IMR-90 (cell line): ENCODE measurements around the gene TEAD1. TPM values are rescaled to one million over a fixed set of nuclear protein-coding genes. Genes with fewer than 3 reads are reported as not detected.

Source experiments
- ATAC-seq: fragments of 200-7000 bp; cut with Tn5 transposase; 2 replicates; pipeline ENCODE4 v1.9.1; 2020; ENCODE audit warnings: low read depth, mild to moderate bottlenecking, moderate library complexity
- BruUV-seq: library from RNA; stranded (reverse); fragments of 400-500 nt; replicated peaks from 2 replicates; lab custom pipeline; 2021; lab: Mats Ljungman, UMichigan
- CTCF ChIA-PET: fragments of 300-600 bp; formaldehyde crosslinking; extraction: SDS; loops from one replicate; lab custom pipeline; 2021; ENCODE audit warnings: antibody characterized with exemption; lab: Yijun Ruan, JAX
- POLR2A ChIA-PET: fragments of 300-600 bp; sonication (Branson Sonifier 250); formaldehyde crosslinking; loops from one replicate; lab custom pipeline; 2022; ENCODE audit warnings: antibody characterized with exemption; ENCODE audit not compliant: unreplicated experiment; lab: Charles Lee
- DNase-seq: peaks from one replicate; pipeline ENCODE4 v3.0.0; 2013
- H2AFZ ChIP-seq: replicated peaks from 2 replicates; pipeline ENCODE3; 2013; ENCODE audit warnings: low read length, mild to moderate bottlenecking; ENCODE audit not compliant: poor library complexity
- H2AK5ac ChIP-seq: 2 replicates; pipeline ENCODE4 v1.6.1; 2013; ENCODE audit warnings: low read depth, low read length, inconsistent platforms
- H2AK9ac ChIP-seq: replicated peaks from 2 replicates; pipeline ENCODE3; 2013; ENCODE audit warnings: mild to moderate bottlenecking, low read depth, low read length, moderate library complexity; ENCODE audit not compliant: poor library complexity
- H2BK120ac ChIP-seq: 2 replicates; pipeline ENCODE4 v1.6.1; 2013; ENCODE audit warnings: low read depth, low read length, inconsistent platforms
- H2BK15ac ChIP-seq: 3 replicates; pipeline ENCODE4 v1.6.1; 2013; ENCODE audit warnings: low read depth, low read length, inconsistent platforms
- H2BK20ac ChIP-seq: 2 replicates; pipeline ENCODE4 v1.6.1; 2013; ENCODE audit warnings: low read depth, mild to moderate bottlenecking, inconsistent platforms, low read length, moderate library complexity
- H2BK5ac ChIP-seq: 2 replicates; pipeline ENCODE4 v1.6.1; 2013; ENCODE audit warnings: mild to moderate bottlenecking, low read depth, low read length, inconsistent platforms; ENCODE audit not compliant: poor library complexity, severe bottlenecking
- H3K14ac ChIP-seq: replicated peaks from 2 replicates; pipeline ENCODE4 v1.6.1; 2013; ENCODE audit warnings: low read depth, low read length, inconsistent platforms
- H3K18ac ChIP-seq: 2 replicates; pipeline ENCODE4 v1.6.1; 2013; ENCODE audit warnings: low read depth, low read length, control low read depth
- H3K23ac ChIP-seq: 2 replicates; pipeline ENCODE4 v1.6.1; 2013; ENCODE audit warnings: low read depth, low read length, inconsistent platforms
- H3K27ac ChIP-seq: 2 replicates; pipeline ENCODE4 v1.5.1; 2013; ENCODE audit warnings: mild to moderate bottlenecking, control low read depth, low read length; ENCODE audit not compliant: insufficient read depth
- H3K27me3 ChIP-seq: 2 replicates; pipeline ENCODE4 v1.6.1; 2013; ENCODE audit warnings: low read length; ENCODE audit not compliant: control insufficient read depth, insufficient read depth
- H3K36me3 ChIP-seq: 2 replicates; pipeline ENCODE4 v1.6.1; 2013; ENCODE audit warnings: low read length, mixed read lengths; ENCODE audit not compliant: control insufficient read depth, insufficient read depth
- H3K4ac ChIP-seq: 2 replicates; pipeline ENCODE4 v1.6.1; 2013; ENCODE audit warnings: low read depth, low read length, inconsistent platforms
- H3K4me1 ChIP-seq: 2 replicates; pipeline ENCODE4 v1.6.1; 2013; ENCODE audit warnings: low read length, mixed read lengths; ENCODE audit not compliant: control insufficient read depth, insufficient read depth
- H3K4me2 ChIP-seq: 2 replicates; pipeline ENCODE4 v1.6.1; 2013; ENCODE audit warnings: low read depth, mild to moderate bottlenecking, control low read depth, low read length, moderate library complexity
- H3K4me3 ChIP-seq: 2 replicates; pipeline ENCODE4 v1.5.1; 2013; ENCODE audit warnings: low read depth, mild to moderate bottlenecking, control low read depth, low read length, moderate library complexity; ENCODE audit not compliant: insufficient read depth
- H3K56ac ChIP-seq: 2 replicates; pipeline ENCODE4 v1.6.1; 2013; ENCODE audit warnings: low read length, inconsistent platforms; ENCODE audit not compliant: insufficient read depth; ENCODE audit errors: extremely low read depth
- H3K79me1 ChIP-seq, 2 experiments: 2 replicates each; pipeline ENCODE4 v1.6.1; 2013; ENCODE audit warnings: low read length in 2 of 2, inconsistent platforms in 1 of 2, low read depth in 1 of 2
- H3K9ac ChIP-seq: 2 replicates; pipeline ENCODE4 v1.6.1; 2013; ENCODE audit warnings: low read depth, low read length, control low read depth
- H3K9me1 ChIP-seq: 2 replicates; pipeline ENCODE4 v1.6.1; 2013; ENCODE audit warnings: low read length, inconsistent platforms; ENCODE audit not compliant: insufficient read depth
- H3K9me3 ChIP-seq: 2 replicates; pipeline ENCODE4 v1.6.1; 2013; ENCODE audit warnings: low read length; ENCODE audit not compliant: control insufficient read depth, insufficient read depth
- H4K20me1 ChIP-seq: 2 replicates; pipeline ENCODE4 v1.6.1; 2013; ENCODE audit warnings: low read length, inconsistent platforms; ENCODE audit not compliant: insufficient read depth
- H4K5ac ChIP-seq: 2 replicates; pipeline ENCODE4 v1.6.1; 2013; ENCODE audit warnings: mild to moderate bottlenecking, low read depth, low read length, control low read depth
- H4K8ac ChIP-seq, 2 experiments: 2 replicates each; pipeline ENCODE4 v1.6.1; 2013; ENCODE audit warnings: low read depth in 2 of 2, low read length in 2 of 2, control low read depth in 1 of 2, inconsistent platforms in 1 of 2
- H4K91ac ChIP-seq: 2 replicates; pipeline ENCODE4 v1.6.1; 2013; ENCODE audit warnings: low read depth, low read length, inconsistent platforms; ENCODE audit not compliant: insufficient read depth
- CEBPB ChIP-seq: IDR thresholded peaks from 2 replicates; pipeline ENCODE4 v1.6.1; 2012; ENCODE audit warnings: low read depth, low read length, improper control_type of control experiment
- MAFK ChIP-seq: IDR thresholded peaks from 2 replicates; pipeline ENCODE4 v1.6.1; 2012; ENCODE audit warnings: low read depth, low read length, improper control_type of control experiment
- NFE2L2 ChIP-seq: fragments of 150-350 bp; IDR thresholded peaks from 2 replicates; pipeline ENCODE4 v1.6.1; 2016; ENCODE audit warnings: low read depth, mild to moderate bottlenecking, low read length
- RAD21 ChIP-seq: IDR thresholded peaks from 2 replicates; pipeline ENCODE4 v1.6.1; 2012; ENCODE audit warnings: low read length, improper control_type of control experiment
- RFX5 ChIP-seq: IDR thresholded peaks from 2 replicates; pipeline ENCODE4 v1.8.0; 2012; ENCODE audit warnings: low read depth, mild to moderate bottlenecking, low read length, moderate library complexity
- SMC3 ChIP-seq: fragments of 150-350 bp; IDR thresholded peaks from 2 replicates; pipeline ENCODE4 v1.6.1; 2016; ENCODE audit warnings: low read depth, mild to moderate bottlenecking, antibody characterized with exemption, low read length, moderate library complexity
- USF2 ChIP-seq: fragments of 150-350 bp; IDR thresholded peaks from 2 replicates; pipeline ENCODE4 v1.6.1; 2017; ENCODE audit warnings: mild to moderate bottlenecking, antibody characterized with exemption, low read length, low read depth
- WGBS, 2 experiments: methylation state at CpG; one replicate each; pipeline versions ENCODE4 v1.1.5 to v1.1.7; 2013; ENCODE audit warnings: missing lambda C conversion rate in 2 of 2; ENCODE audit not compliant: insufficient read length in 1 of 2; ENCODE audit errors: extremely low coverage in 2 of 2; 5-methylcytosine and 5-hydroxymethylcytosine counted together
- dilution Hi-C: fragments of 300-500 bp; cut with HindIII; formaldehyde crosslinking; loops from one replicate; pipeline ENCODE4 v1.14.3; 2018; ENCODE audit warnings: low sequenced_read_pairs; ENCODE audit not compliant: unreplicated experiment
- in situ Hi-C: fragments of 300-500 bp; cut with MboI; formaldehyde crosslinking; loops from 3 replicates; pipeline ENCODE4 v1.14.3; 2019; ENCODE audit warnings: low sequenced_read_pairs, inconsistent platforms, mixed read lengths
- intact Hi-C: fragments of 100-400 bp; cut with micrococcal nuclease; formaldehyde crosslinking; loops from 2 replicates; pipeline ENCODE4 v1.10.0; 2022
- polyA plus RNA-seq, 3 experiments: library from polyadenylated mRNA; depleted of rRNA; stranded (reverse); fragments of >200 nt; gene quantifications; 2 replicates each; pipeline ENCODE4 v1.2.3, GENCODE V29; 2012; ENCODE audit warnings: low replicate concordance in 1 of 3
- total RNA-seq: library from RNA; depleted of rRNA; stranded (reverse); fragments of >200 nt; gene quantifications from 2 replicates; pipeline ENCODE4 v1.2.3, GENCODE V29; 2012

Gene TEAD1
- total and polyA plus RNA-seq, 2 of the 4 experiments (the other 2 are of a cell fraction) = 51.8 to 69.2 TPM

GRCh38 chr11:12871241-12871640 lies 197.0 kb downstream of the TEAD1 start (continued):
- TF ChIP-seq SMC3 = no peak
- TF ChIP-seq RAD21 = no peak
- TF ChIP-seq RFX5 = no peak
- TF ChIP-seq USF2 = no peak

GRCh38 chr11:12871788-12872321 lies 197.6 kb downstream of the TEAD1 start:
- Histone ChIP-seq H2AFZ (no peak overlapping the region), H3K9me1 (peaks cover 42% of the 10 kb centered on the region), H3K36me3 (peaks cover 21% of the 10 kb centered on the region), H3K27me3 (no peaks in the 10 kb centered on the region), H2BK20ac (no peak overlapping the region), H3K14ac (0 out of 2 replicates have a peak overlapping the region, but pooled peaks have one; percentile 34), H3K4me1 (peaks cover 22% of the 10 kb centered on the region), H3K27ac (peak overlapping the region; percentile 8; the same call in 1 of the 2 replicates), H4K91ac (no peak overlapping the region), H3K23ac (no peak overlapping the region), H3K4ac (no peak overlapping the region), H4K8ac (0 out of 4 replicates have a peak overlapping the region, but pooled peaks of 1 of the 2 experiments have one; percentile 27), H4K20me1 (peaks cover 39% of the 10 kb centered on the region), H3K4me2 (no peak overlapping the region), H2BK15ac (no peak overlapping the region), H2BK5ac (no peak overlapping the region), H3K9me3 (no peaks in the 10 kb centered on the region), H2AK5ac (peak overlapping the region; percentile 25; the same call in 1 of the 2 replicates), H2BK120ac (no peak overlapping the region), H3K9ac (no peak overlapping the region), H3K4me3 (no peak overlapping the region), H3K18ac (no peak overlapping the region), H4K5ac (no peak overlapping the region), H2AK9ac (peak overlapping the region; percentile 6), H3K79me1 (peaks cover 71 to 94% of the 10 kb centered on the region in 2 experiments), H3K56ac (no peak overlapping the region)
- 0 out of 2 replicates have a peak, but pooled peaks have one; percentile 2 for TF ChIP-seq MAFK
- peak; percentile 65 for TF ChIP-seq CEBPB
- TF ChIP-seq NFE2L2 = no peak
- in situ Hi-C loops (no loop called here), dilution Hi-C loops (no loop called here), intact Hi-C loops (no loop called here)
- CTCF ChIA-PET = no interaction called here
- BruUV-seq = no TSS peak
- DNase-seq (peak; percentile 42), ATAC-seq (peak; percentile 48)
- 100% methylated on average over 6 of the region's 11 CpGs; no CpG with 5 or more reads in 1 of the 2 experiments for WGBS, 2 experiments
- POLR2A ChIA-PET = no interaction called here
